Inferior parietal cortex (tissue), 1 donor: ENCODE measurements around the gene PSD.

Experiments
- DNase-seq: peaks from one replicate; pipeline ENCODE4 v3.0.0-alpha.2; 2016; ENCODE audit errors: extremely low spot score

PSD gene

GRCh38 chr10:102384606-102385429 lies 33.8 kb downstream of the PSD start:
- no peak for DNase-seq

DNA sequence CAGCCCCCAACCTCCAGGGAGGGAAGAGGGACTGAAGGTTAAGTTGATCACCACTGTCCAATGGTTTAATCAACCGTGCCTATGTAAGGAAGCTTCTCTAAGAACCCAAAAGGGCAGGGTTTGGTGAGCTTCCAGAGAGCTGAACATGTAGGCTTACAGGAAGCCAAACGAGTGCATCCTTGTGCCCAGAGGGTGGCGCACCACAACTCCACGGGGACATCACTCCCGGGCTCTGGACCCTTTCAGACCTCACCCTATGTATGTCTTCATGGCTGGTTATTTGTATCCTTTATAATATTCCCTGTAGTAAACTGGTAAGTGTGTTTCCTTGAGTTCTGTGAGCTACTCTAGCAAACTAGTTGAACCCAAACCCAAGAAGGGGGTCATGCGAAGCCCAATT lies 34.5 kb downstream of the PSD start:
- DNase-seq: no peak

- no peak for DNase-seq
Observed at GRCh38 chr10:102382871-102383270, 35.7 kb downstream of the PSD start.

DNA sequence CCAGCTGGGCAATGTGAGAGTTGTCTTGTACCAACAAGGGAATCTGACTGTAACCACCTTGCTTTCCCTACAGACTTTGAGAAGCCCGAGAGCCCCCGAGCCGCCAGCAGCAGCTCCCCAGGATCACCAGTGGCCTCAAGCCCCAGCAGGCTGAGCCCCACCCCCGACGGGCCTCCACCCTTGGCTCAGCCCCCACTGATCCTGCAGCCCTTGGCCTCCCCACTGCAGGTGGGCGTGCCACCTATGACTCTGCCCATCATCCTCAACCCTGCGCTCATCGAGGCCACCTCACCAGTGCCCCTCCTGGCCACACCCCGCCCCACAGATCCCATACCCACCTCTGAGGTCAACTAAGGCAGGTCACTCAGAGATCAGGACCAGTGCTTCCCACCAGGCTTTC lies 36.6 kb downstream of the PSD start:
- DNase-seq: no peak

DNA sequence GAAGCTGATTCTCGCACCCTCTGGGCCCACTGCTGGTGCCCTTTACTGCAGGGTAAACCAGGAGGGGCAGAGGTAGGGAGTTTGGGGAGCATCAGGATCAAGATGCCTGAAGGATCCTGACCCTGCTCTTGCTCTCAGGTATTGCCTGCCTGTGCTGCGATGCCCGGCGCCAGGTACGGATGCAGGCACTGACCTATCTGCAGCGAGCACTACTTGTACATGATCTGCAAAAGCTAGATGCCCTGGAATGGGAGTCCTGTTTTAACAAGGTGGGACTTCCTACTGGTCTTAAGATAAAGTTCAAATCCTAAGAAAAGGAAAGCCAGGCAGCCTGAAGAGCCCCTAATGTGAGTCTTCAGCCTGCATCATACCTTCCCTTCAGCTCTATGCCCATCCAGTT lies 39.2 kb downstream of the PSD start:
- DNase-seq: no peak

DNA sequence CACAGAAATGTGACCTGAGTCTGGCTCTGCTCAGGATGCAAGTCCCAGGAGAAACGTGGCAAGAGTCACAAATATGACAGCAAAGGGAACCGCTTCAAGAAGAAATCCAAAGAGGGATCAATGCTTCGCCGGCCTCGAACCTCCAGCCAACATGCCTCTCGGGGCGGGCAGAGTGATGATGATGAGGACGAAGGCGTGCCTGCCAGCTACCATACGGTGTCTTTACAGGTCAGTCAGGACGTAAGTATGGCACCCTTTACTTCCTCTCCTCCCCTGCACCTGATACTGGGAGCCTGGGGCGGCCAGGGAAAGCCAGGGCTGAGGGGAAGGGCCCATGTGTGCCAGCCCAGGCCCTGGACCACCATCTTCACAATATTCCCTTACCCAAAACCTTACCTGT lies 41.7 kb downstream of the PSD start:
- no peak for DNase-seq

DNA sequence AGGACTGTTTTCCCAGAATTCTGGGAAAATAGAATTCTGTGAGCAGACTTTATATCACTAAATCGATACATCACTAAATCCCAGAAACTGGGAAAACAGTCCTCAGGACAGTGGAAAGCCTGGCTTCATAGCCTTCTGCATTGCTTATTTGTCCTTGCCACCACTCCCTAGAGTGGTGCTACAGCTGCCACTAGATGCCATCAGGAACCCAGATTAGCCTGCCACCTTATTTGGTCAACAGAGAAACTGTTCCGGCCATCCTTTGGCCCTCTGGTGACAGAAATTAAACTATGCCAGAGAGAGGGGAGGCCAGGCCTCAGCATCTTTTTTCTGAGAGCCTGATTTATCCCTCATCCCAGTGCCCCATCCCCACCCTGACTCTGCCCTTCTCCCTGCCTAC lies 42.7 kb downstream of the PSD start:
- DNase-seq: no peak

DNA sequence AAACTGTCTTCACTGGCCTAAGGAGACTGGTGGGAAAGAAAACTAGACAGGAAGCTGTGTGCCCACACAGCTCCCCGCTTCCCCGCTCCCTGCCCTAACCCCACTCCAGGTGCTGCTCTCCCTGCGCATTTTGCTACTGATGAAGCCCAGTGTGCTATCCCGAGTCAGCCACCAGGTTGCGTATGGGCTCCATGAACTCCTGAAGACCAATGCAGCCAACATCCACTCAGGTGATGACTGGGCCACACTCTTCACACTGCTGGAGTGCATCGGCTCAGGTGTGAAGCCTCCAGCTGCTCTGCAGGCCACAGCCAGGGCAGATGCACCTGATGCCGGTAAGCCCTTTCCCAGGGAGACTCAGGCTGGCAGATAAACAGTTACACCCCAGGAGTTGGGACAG lies 43.3 kb downstream of the PSD start:
- no peak for DNase-seq

DNA sequence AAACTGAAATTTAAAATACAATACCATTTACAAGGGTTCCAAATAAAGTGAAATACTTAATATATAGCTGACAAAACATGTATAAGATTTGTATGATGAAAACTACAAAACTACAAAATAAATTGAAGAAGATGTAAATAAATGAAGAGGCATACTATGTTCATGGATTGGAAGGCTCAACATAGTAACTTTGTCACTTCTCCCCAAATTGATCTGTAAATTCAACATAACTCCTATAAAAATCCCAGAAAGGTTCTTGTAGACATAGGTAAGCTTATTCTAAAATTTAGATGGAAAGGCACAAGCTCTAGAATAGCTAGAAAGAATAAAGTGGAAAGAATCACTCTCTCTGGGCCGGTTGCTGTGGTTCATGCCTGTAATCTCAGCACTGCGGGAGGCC lies 47.3 kb downstream of the PSD start:
- DNase-seq: no peak

- DNase-seq: no peak
Observed at GRCh38 chr10:102368077-102368476, 50.5 kb downstream of the PSD start.

GRCh38 chr10:102367441-102367840 lies 51.1 kb downstream of the PSD start:
- DNase-seq: no peak

DNA sequence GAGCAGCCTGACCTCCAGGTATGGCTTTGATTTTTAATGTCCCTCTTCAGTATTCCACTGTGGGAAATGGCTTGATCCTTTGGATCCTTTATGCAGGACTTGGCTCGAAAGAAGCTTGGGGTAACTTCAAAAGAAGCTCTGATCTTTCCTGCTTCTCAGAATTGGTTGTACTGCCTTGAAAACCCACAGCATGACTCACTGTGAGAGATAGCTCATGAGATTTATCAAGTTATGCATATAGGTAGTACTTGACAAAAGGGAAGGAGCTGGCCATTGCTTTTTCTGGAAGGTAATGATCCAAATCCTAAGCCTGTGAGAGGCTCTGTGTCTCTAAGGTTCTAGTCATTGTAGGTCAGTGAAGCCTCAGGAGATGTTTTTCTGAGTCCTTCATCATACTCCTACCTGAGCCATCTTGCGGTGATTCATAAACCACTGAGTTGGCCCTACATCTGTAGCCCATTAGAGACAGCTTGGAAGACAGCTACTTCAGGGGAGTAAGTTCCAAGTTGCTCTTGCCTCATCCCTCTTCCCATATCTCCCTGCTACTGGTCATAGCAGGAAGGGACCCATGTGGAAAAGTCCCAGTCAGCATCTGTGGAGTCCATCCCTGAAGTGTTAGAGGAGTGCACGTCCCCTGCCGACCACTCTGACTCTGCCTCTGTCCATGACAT lies 59.7 kb downstream of the PSD start:
- DNase-seq: no peak

DNA sequence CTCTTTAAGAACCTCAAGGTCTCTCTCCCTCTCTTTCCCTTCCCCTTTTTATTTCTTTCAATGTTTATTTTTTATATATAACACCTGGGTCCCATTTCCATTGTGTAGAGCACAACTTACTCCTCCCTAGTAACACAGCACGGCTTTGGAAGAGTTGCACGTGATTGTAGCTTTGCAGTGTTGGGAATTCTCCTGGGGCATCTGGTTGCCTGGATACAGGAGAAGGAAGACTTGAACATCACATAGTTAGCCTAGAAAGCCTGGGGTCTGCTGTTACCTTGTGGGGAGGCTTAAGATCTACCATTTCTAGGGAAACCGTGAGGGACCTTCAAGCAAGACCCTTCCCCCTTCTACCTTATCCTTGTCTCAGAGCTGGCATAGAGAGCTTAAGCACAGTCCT lies 64.1 kb downstream of the PSD start:
- DNase-seq: no peak
